TTC549 (cell line): ENCODE measurements around the gene EDDM3A.
"Not testable (repeated sequence)": the region's sequence is repeated elsewhere in the genome, so short reads cannot be mapped to it uniquely, and the experiment has no call there.

Source experiments
- FAIRE-seq: peaks from 2 replicates; lab custom pipeline; 2012; peaks lifted over from hg19 to GRCh38; lab: Jason Lieb, UNC

The EDDM3A gene

GRCh38 chr14:20733684-20734429 is 11.8 kb upstream of the EDDM3A start:
- FAIRE-seq, result no peak

- FAIRE-seq, result no peak
These were observed 11.3 kb upstream of the EDDM3A start for GRCh38 chr14:20734430-20734806.

DNA sequence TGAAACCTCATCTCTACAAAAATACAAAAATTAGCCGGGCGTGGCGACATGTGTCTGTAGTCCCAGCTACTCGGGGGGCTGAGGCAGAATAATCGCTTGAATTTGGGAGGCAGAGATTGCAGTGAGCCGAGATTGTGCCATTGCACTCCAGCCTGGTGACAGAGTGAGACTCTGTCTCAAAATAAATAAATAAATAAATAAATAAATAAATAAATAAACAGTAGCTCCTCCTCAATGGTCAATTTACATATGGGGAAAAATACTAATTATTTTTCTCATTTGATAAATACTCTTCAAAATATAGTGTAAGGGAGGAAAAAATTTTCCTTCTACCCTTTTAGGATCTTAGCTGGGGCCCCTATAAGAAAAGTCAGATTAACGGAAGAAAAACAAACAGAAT is 7.4 kb upstream of the EDDM3A start:
- not testable (repeated sequence) for FAIRE-seq

DNA sequence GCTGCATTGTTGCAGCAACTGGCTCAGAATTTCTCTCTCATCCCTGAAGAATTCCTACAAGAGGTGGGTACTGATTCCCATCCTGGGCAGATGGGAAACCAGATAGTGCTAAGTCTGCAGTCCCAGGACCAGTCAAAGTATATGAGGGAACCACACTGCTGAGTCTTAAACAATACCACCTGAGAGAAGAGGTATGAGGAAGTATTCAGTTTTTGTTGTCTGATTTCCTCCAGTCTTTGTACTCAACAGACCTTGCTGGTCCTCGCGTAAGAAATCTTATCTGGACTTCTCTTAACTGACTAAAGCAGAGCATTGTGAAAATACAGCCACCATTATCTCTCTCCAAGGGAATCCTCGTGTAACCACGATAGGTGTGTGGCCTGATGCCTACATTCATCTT is 3.6 kb upstream of the EDDM3A start:
- no peak for FAIRE-seq

DNA sequence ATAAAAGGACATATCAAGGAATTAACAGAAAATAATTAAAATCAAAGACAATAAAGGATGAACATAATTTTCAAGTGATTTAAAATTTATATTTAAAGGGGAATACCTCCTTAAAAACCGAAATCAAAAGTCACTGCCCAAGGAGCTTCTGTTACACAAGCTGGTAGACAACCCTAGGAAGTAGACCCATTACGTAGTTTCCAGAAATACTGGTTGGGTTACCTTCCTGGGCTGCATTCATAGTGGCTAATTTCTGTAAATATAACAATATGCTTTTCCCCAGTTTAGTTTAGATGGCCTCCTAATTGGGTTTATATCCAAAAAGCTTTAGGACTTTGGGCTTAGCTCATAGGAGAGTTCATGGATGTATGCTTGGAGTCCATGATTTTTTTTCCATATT is 2.1 kb upstream of the EDDM3A start:
- FAIRE-seq, result no peak

GRCh38 chr14:20746566-20746965 is 879 bp downstream of the EDDM3A start:
- FAIRE-seq, result no peak

GRCh38 chr14:20748439-20748838 is 2.8 kb downstream of the EDDM3A start:
- FAIRE-seq, result no peak

GRCh38 chr14:20750194-20750593 is 4.5 kb downstream of the EDDM3A start:
- no peak for FAIRE-seq

DNA sequence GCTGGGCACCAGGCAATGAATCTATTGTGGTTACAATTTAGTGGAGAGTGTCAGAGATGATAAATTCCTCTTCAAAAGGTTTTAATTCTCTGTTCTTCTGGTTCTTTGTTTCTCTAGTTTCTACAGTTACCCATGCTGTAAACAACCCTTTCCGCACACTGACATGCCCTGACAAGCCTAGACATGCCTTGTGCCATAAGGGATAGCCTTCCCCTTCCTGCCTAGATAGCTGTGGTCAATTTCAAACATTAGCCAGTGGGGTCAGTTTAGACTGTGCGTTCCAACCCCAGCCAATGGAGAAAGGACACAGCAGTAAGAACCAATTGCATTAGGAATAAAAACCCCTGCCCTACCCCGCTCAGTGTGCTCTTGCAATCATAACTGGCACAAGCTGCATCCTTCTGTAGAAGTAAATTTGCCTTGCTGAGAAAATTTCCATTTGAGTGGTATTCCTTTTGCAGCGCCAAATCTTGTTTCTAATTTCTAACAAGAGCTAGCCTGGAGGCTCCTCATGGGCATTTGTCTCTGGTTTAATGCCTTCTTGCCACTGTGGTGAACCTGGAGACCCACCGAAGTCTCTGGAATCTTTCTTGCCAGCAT is 6.4 kb downstream of the EDDM3A start:
- FAIRE-seq, result no peak

- FAIRE-seq, result no peak
These were observed 8.6 kb downstream of the EDDM3A start for GRCh38 chr14:20754308-20754707.

DNA sequence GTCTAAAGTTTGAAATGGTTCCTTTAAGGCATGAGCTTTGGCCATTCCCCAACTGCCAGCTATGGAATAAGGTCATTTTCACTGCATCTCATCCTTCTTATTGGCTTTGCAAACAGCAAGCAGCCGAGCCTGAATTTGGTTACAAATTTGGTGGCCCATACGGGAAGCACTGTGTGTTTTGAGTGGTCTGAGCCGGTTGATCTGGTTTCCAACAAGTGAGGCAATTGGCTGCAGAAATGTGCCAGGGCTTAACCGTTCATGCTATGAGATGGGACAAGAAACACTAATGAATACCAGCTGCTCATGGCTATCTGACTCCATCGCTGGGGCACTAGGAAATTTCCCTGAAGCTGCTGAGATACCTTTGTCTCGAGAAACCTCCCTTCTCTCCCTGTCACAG is 9.3 kb downstream of the EDDM3A start:
- no peak for FAIRE-seq

DNA sequence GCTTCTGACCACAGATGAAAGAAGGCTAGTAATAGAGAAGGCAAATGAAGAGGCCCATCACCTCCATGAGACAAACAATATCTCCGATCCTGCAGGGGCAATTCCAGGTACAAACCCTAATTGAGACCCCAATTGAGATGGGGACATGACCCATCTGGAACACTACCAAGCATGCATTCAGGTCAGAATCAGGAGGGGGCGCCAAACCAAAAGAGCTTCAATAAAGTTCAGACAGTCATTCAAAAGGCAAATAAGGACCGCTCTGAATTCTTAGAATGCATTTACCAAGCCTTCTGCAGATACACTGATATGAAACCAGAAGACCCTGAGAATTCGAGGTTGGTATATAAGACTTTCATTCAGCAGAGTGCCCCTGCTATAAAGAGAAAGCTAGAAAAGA is 12.3 kb downstream of the EDDM3A start:
- no peak for FAIRE-seq

DNA sequence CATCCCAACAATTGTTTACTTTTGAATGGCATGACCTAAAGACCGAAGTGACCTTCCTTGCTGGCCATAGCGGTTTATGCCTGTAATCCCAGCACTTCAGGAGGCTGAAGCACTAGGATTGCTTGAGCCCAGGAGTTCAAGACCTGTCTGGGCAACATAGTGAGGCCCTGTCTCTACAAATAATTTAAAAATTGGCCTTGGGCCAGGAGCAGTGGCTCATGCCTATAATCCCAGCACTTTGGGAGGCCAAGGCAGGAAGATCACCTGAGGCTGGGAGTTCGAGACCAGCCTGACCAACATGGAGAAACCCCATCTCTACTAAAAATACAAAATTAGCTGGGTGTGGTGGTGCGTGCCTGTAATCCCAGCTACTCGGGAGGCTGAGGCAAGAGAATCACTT is 13.8 kb downstream of the EDDM3A start:
- FAIRE-seq, result not testable (repeated sequence)

DNA sequence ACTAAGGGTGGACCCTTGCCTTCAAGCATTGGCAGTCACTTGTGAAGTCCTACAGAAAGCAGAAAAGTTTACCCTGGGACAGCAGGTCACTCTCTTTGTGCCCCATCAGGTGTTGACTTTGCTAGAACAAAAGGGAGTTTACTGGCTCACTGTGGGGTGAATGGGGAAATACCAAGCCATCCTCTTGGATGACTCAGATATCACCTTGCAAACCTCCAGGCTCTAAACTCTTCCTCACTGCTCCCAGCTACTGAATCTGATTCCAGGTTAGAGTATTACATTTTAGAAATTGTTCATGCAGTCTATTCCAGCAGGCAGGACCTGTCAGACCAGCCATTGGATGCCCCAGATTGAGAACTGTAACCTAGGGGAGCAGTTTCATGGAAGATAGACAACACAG is 15.3 kb downstream of the EDDM3A start:
- no peak for FAIRE-seq

GRCh38 chr14:20768593-20768892 is 22.9 kb downstream of the EDDM3A start:
- FAIRE-seq, result no peak

DNA sequence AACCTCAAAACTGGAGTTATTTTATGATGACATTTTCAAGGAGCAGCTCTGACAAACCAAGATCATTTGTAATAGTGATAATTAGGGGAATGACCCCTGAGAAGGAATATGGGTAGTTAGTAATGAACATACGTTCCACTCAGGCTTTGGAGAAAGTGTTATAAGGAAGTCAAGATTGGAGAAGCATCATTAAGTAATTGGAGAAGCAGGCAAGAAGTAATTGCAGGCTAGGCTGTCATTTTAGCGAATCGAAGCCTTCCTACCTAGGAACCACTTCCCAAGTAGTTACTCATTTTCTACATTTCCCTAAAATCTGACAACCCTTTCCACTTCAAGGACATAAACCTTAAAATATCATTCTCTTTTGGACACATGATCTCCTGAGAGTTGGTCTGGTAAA is 23.7 kb downstream of the EDDM3A start:
- no peak for FAIRE-seq

- FAIRE-seq, result no peak
These were observed 27.0 kb downstream of the EDDM3A start for GRCh38 chr14:20772650-20773049.

DNA sequence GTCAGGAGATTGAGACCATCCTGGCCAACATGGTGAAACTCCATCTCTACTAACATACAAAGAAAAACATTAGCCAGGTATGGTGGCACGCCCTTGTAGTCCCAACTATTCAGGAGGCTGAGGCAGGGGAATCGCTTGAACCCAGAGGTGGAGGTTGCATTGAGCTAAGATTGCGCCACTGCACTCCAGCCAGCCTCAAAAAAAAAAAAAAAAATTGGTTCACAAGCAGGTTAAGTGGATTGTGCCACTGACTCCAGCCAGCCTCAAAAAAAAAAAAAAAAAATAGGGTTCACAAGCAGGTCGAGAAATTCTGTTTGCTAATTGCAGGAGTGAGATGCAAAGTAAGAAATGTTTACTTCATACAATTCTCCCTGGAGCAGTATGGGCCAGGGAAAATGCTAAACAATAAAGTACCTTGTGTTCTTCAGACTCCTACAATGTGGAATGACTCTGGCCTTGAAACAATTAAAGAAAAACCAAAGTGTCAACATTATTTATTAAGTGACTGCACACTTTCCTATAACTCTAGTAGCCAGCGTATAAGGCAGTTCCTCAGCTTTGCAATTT is 28.7 kb downstream of the EDDM3A start:
- FAIRE-seq, result no peak

GRCh38 chr14:20775043-20775442 is 29.4 kb downstream of the EDDM3A start:
- FAIRE-seq, result no peak

GRCh38 chr14:20775901-20776300 is 30.2 kb downstream of the EDDM3A start:
- no peak for FAIRE-seq

DNA sequence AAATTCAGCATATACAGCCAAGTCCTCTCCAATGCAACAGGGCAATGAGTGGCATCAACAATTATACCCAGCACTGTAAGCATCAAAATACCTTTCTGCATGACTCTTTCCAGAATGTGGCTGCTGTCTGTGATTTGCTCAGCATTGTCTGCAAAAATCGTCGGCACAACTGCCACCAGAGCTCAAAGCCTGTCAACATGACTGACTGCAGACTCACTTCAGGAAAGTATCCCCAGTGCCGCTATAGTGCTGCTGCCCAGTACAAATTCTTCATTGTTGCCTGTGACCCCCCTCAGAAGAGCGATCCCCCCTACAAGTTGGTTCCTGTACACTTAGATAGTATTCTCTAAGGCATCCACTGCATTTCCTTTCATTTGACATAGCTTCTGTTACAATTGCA is 36.1 kb downstream of the EDDM3A start:
- FAIRE-seq, result no peak

- no peak for FAIRE-seq
These were observed 36.7 kb downstream of the EDDM3A start for GRCh38 chr14:20782280-20782890.

GRCh38 chr14:20787025-20787424 is 41.3 kb downstream of the EDDM3A start:
- no peak for FAIRE-seq
